Mesenchymal stem cell (in vitro differentiated cells and primary cell): Measurements from ENCODE around the gene AFG1L.
A peak's percentile ranks its signal among the peaks of the same experiment; 100 is the strongest.

Source experiments
- DNase-seq: peaks from one replicate; pipeline ENCODE4 v3.0.0-alpha.2; 2013
- H2AFZ ChIP-seq: one replicate; pipeline ENCODE4 v1.6.1; 2013; ENCODE audit warnings: low read depth, mild to moderate bottlenecking, control low read depth, inconsistent platforms, low read length, moderate library complexity
- H2AK5ac ChIP-seq: 2 replicates; pipeline ENCODE4 v1.6.1; 2013; ENCODE audit warnings: low read length, moderate library complexity, mild to moderate bottlenecking, inconsistent platforms; ENCODE audit not compliant: severe bottlenecking
- H2BK120ac ChIP-seq: one replicate; pipeline ENCODE4 v1.6.1; 2013; ENCODE audit warnings: low read depth, mild to moderate bottlenecking, inconsistent platforms, low read length, moderate library complexity
- H2BK12ac ChIP-seq, 2 experiments: one replicate each; pipeline ENCODE4 v1.6.1; 2013; ENCODE audit warnings: inconsistent platforms in 2 of 2, low read length in 2 of 2, mild to moderate bottlenecking in 2 of 2, moderate library complexity in 2 of 2, control low read depth in 1 of 2
- H2BK15ac ChIP-seq: one replicate; pipeline ENCODE4 v1.6.1; 2013; ENCODE audit warnings: mild to moderate bottlenecking, low read depth, inconsistent platforms; ENCODE audit not compliant: poor library complexity, severe bottlenecking
- H2BK5ac ChIP-seq: 2 replicates; pipeline ENCODE4 v1.6.1; 2013; ENCODE audit warnings: low read depth, mild to moderate bottlenecking, low read length, control low read depth, inconsistent platforms; ENCODE audit not compliant: poor library complexity, severe bottlenecking
- H3K14ac ChIP-seq, 2 experiments: one replicate each; pipeline ENCODE4 v1.6.1; 2013; ENCODE audit warnings: inconsistent platforms in 2 of 2, low read length in 2 of 2, control low read depth in 1 of 2, mild to moderate bottlenecking in 1 of 2, moderate library complexity in 1 of 2
- H3K18ac ChIP-seq, 2 experiments: one replicate each; pipeline ENCODE4 v1.6.1; 2013; ENCODE audit warnings: inconsistent platforms in 2 of 2, low read length in 2 of 2, control low read depth in 1 of 2, low read depth in 1 of 2, mild to moderate bottlenecking in 1 of 2
- H3K23ac ChIP-seq, 2 experiments: one replicate each; pipeline ENCODE4 v1.6.1; 2013; ENCODE audit warnings: inconsistent platforms in 2 of 2, low read length in 2 of 2, mild to moderate bottlenecking in 2 of 2, moderate library complexity in 2 of 2, control low read depth in 1 of 2
- H3K27ac ChIP-seq: 2 replicates; pipeline ENCODE4 v1.5.1; 2013; ENCODE audit warnings: mild to moderate bottlenecking, moderate library complexity, low read length, control low read depth, inconsistent platforms; ENCODE audit not compliant: poor library complexity, severe bottlenecking
- H3K27me3 ChIP-seq, 2 experiments: 2 replicates each; pipeline versions ENCODE4 v1.6.1 to v1.7.0; 2013; ENCODE audit warnings: low read length in 2 of 2, mild to moderate bottlenecking in 2 of 2, moderate library complexity in 2 of 2, control low read depth in 1 of 2, inconsistent platforms in 1 of 2; ENCODE audit not compliant: control insufficient read depth in 1 of 2, insufficient read depth in 1 of 2
- H3K36me3 ChIP-seq, 2 experiments: 2 replicates each; pipeline versions ENCODE4 v1.6.1 to v1.7.0; 2013; ENCODE audit warnings: low read length in 2 of 2, control low read depth in 1 of 2, inconsistent platforms in 1 of 2, low read depth in 1 of 2, mild to moderate bottlenecking in 1 of 2; ENCODE audit not compliant: insufficient read depth in 2 of 2, control insufficient read depth in 1 of 2
- H3K4ac ChIP-seq, 2 experiments: one replicate each; pipeline ENCODE4 v1.6.1; 2013; ENCODE audit warnings: inconsistent platforms in 2 of 2, low read length in 2 of 2, mild to moderate bottlenecking in 2 of 2, moderate library complexity in 2 of 2, control low read depth in 1 of 2, low read depth in 1 of 2
- H3K4me1 ChIP-seq: 2 replicates; pipeline ENCODE4 v1.6.1; 2013; ENCODE audit warnings: low read depth, low read length, control low read depth; ENCODE audit not compliant: control insufficient read depth, insufficient read depth
- H3K4me2 ChIP-seq: 2 replicates; pipeline ENCODE4 v1.6.1; 2013; ENCODE audit warnings: low read length, mild to moderate bottlenecking, inconsistent platforms; ENCODE audit not compliant: poor library complexity, severe bottlenecking
- H3K4me3 ChIP-seq, 2 experiments: 2 replicates each; pipeline versions ENCODE4 v1.5.1 to v1.7.0; 2013; ENCODE audit warnings: low read length in 2 of 2, mild to moderate bottlenecking in 2 of 2, control low read depth in 1 of 2, low read depth in 1 of 2; ENCODE audit not compliant: insufficient read depth in 1 of 2
- H3K79me1 ChIP-seq: replicated peaks from 2 replicates; pipeline ENCODE4 v1.6.1; 2013; ENCODE audit warnings: mild to moderate bottlenecking, control low read depth, low read length, inconsistent platforms; ENCODE audit not compliant: poor library complexity, severe bottlenecking
- H3K9ac ChIP-seq: 2 replicates; pipeline ENCODE4 v1.7.0; 2013; ENCODE audit warnings: mild to moderate bottlenecking, low read length, moderate library complexity
- H3K9me3 ChIP-seq: 2 replicates; pipeline ENCODE4 v1.7.0; 2013; ENCODE audit warnings: mild to moderate bottlenecking, low read length; ENCODE audit not compliant: control insufficient read depth
- H4K8ac ChIP-seq: one replicate; pipeline ENCODE4 v1.6.1; 2013; ENCODE audit warnings: inconsistent platforms, mild to moderate bottlenecking, low read length, moderate library complexity
- H4K91ac ChIP-seq: one replicate; pipeline ENCODE4 v1.6.1; 2013; ENCODE audit warnings: mild to moderate bottlenecking, low read length, inconsistent platforms
- WGBS: methylation state at CpG from one replicate; pipeline ENCODE4 v1.1.7; 2013; ENCODE audit warnings: mixed read lengths; 5-methylcytosine and 5-hydroxymethylcytosine counted together

The AFG1L gene

DNA sequence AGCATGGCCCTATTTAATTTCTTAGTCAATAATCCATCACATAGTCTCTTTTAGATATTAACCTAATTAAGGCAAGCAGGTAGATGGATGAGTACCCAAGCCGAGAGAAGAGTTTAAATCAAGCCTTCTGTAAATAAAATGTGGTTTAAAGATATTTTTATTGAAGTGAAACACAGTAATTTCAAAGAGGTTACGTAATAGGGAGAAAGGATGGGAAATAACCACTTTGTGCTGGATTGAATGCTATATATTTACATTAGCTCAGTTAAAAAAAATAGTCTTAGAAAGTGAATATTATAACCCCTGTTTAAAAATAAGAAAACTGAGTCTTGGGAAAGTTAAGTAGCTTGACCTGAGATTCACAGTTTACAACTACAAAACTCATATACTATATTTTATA, 228.8 kb downstream of the AFG1L start:
- DNase-seq, result no peak
- H3K4me2 ChIP-seq, result no peak overlapping the region
- H2AK5ac ChIP-seq, result no peak overlapping the region
- H2BK12ac ChIP-seq, result no peak overlapping the region
- H3K36me3 ChIP-seq, result peaks cover 0 to 9% of the 10 kb centered on the region in 2 experiments
- no peak overlapping the region for H4K91ac ChIP-seq
- no peak overlapping the region for H4K8ac ChIP-seq
- WGBS, result 100% methylated on average over 1 of the region's 2 CpGs
- H3K79me1 ChIP-seq, result no peaks in the 10 kb centered on the region
- no peak overlapping the region for H2BK15ac ChIP-seq
- H3K27ac ChIP-seq, result no peak overlapping the region
- H3K4me3 ChIP-seq, result no peak overlapping the region
- no peak overlapping the region for H3K9ac ChIP-seq
- H3K27me3 ChIP-seq, result no peaks in the 10 kb centered on the region
- H3K18ac ChIP-seq, result no peak overlapping the region
- peaks cover 2% of the 10 kb centered on the region for H3K4me1 ChIP-seq
- no peak overlapping the region for H3K23ac ChIP-seq
- no peak overlapping the region for H2AFZ ChIP-seq
- H2BK120ac ChIP-seq, result no peak overlapping the region
- H3K4ac ChIP-seq, result no peak overlapping the region
- H3K14ac ChIP-seq, result no peak overlapping the region
- no peak overlapping the region for H2BK5ac ChIP-seq
- no peaks in the 10 kb centered on the region for H3K9me3 ChIP-seq

DNA sequence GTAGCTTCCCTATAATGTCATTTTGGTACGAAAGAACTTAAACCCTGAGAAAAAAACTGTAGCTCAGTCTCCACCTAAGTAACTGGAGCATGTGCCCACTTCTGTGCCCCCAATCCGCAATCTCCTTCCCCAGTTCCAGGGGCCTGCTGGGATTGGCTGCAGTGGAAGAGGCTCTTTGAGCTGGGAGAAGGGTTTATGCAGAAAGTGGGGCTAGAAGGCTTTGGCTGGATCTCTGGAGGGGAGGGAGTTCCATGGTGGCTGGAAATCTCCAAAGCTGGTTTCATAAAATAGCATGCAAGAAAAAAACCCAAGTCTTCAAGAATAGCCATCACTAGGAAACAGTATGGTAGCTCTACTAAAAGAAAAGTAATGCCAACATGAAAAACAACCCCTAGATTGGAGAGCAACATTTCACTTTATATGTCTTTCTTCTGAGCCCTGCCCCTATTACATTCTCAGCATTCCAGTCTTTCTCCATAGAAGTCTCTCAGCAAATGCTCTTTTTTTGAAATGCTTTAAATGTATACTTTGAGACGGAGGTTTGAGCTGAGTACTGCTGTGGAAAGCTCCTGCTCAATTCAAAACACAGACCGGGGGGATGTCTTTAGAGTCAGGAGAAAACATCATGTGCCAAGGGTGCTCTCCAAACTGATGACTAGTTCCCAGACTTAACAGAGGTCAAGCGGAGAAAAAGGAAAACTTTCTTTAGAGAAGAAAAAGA, 229.8 kb downstream of the AFG1L start:
- WGBS, result 66% methylated on average over 4 of the region's 5 CpGs
- no peak overlapping the region for H3K4me2 ChIP-seq

DNA sequence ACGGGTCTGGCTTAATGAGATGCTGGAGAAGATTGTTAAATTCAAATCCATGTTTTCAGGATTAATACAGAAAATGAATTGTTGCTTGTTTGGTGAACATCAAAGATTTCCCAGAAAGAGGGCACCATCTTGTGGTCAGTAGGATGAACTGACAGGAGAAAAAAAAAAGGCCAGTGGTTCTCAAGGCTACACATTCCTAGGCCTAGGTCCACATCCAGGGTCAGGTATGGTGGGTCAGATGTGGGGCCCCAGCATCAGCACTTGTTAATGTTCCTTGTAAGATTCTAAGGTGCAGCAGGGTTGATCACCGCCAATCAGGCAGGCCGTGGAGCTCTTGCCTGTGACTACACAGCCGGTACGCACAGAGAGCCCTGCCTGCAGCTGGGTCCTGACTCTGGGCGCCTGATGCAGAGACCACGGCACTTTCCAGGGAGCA, 231.9 kb downstream of the AFG1L start:
- H2BK12ac ChIP-seq, result no peak overlapping the region
- H3K27me3 ChIP-seq, result no peaks in the 10 kb centered on the region
- no peak overlapping the region for H4K8ac ChIP-seq
- no peak overlapping the region for H2BK15ac ChIP-seq
- no peak overlapping the region for H2AFZ ChIP-seq
- peaks cover 0 to 3% of the 10 kb centered on the region in 2 experiments for H3K36me3 ChIP-seq
- H3K23ac ChIP-seq, result no peak overlapping the region
- peaks cover 2% of the 10 kb centered on the region for H3K4me1 ChIP-seq
- no peak overlapping the region for H3K18ac ChIP-seq
- no peak overlapping the region for H3K4ac ChIP-seq
- H2BK5ac ChIP-seq, result no peak overlapping the region
- no peak overlapping the region for H2BK120ac ChIP-seq
- peak; percentile 51 for DNase-seq
- no peak overlapping the region for H3K14ac ChIP-seq
- no peak overlapping the region for H3K27ac ChIP-seq
- no peak overlapping the region for H4K91ac ChIP-seq
- no peak overlapping the region for H3K9ac ChIP-seq
- no peaks in the 10 kb centered on the region for H3K79me1 ChIP-seq
- H3K4me3 ChIP-seq, result no peak overlapping the region
- H3K9me3 ChIP-seq, result no peaks in the 10 kb centered on the region
- 82% methylated on average over 7 of the region's 7 CpGs for WGBS
- H3K4me2 ChIP-seq, result no peak overlapping the region
- no peak overlapping the region for H2AK5ac ChIP-seq

More for the DNA sequence above, 229.8 kb downstream of the AFG1L start:
- Histone ChIP-seq H3K79me1 (no peaks in the 10 kb centered on the region), H3K27me3 (no peaks in the 10 kb centered on the region), H3K4me1 (peaks cover 2% of the 10 kb centered on the region), H2BK120ac (no peak overlapping the region), H3K27ac (no peak overlapping the region), H3K4me3 (no peak overlapping the region), H2BK5ac (no peak overlapping the region), H2AK5ac (peak overlapping the region; percentile 70), H4K8ac (no peak overlapping the region), H2BK15ac (no peak overlapping the region), H3K4ac (no peak overlapping the region), H3K36me3 (peaks cover 0 to 9% of the 10 kb centered on the region in 2 experiments), H3K9ac (no peak overlapping the region), H4K91ac (no peak overlapping the region), H3K23ac (no peak overlapping the region), H2BK12ac (no peak overlapping the region), H3K9me3 (no peaks in the 10 kb centered on the region), H3K18ac (no peak overlapping the region), H3K14ac (no peak overlapping the region), H2AFZ (no peak overlapping the region)
- DNase-seq, result peak; percentile 7

DNA sequence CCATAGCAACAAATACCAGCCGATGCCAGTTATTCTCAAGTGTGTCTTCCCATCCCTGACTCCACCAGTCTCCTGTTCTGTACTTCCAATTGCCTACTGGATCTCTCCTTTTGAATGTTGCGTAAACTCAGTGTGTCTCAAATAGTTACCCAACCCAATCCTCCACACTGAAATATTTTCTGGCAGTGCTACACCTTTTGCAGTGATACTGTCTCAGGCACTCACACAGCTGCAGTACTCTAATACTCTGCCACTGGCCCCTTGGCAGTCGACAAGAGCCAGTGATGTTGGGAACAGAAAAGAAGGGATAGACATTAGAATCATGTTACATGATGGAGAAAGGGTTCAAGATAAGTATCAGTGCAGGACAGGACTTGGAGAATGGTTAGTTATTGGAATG, 234.0 kb downstream of the AFG1L start:
- Histone ChIP-seq H3K27ac (no peak overlapping the region), H3K27me3 (peaks cover 0 to 3% of the 10 kb centered on the region in 2 experiments), H3K4me2 (no peak overlapping the region), H2AFZ (no peak overlapping the region), H3K36me3 (no peaks in the 10 kb centered on the region), H2BK120ac (no peak overlapping the region), H3K4me1 (peaks cover 2% of the 10 kb centered on the region), H2BK12ac (no peak overlapping the region), H3K4me3 (no peak overlapping the region), H3K23ac (no peak overlapping the region), H3K4ac (no peak overlapping the region), H4K8ac (no peak overlapping the region), H3K79me1 (no peaks in the 10 kb centered on the region), H2BK5ac (no peak overlapping the region), H3K18ac (no peak overlapping the region), H4K91ac (no peak overlapping the region), H3K9me3 (no peaks in the 10 kb centered on the region), H3K9ac (no peak overlapping the region), H2AK5ac (no peak overlapping the region), H2BK15ac (no peak overlapping the region), H3K14ac (no peak overlapping the region)
- 94% methylated on average over 3 of the region's 3 CpGs for WGBS
- DNase-seq, result no peak
